ENCODE data around the gene GALNT14.

Gene GALNT14

GRCh38 chr2:31141443-31142085 is 3.3 kb upstream of the GALNT14 start:
- no peak for ATAC-seq
- TF ChIP-seq ZNF565 (CRISPR knock-in tag; conservative IDR thresholded peaks at IDR 0.05; ENCODE audit: low read depth) (no peak), BACH2 (CRISPR knock-in tag; IDR thresholded peaks at IDR 0.05; ENCODE audit: borderline replicate concordance) (no peak), ZC3H10 (CRISPR knock-in tag; IDR thresholded peaks at IDR 0.05) (no peak), ZFP30 (CRISPR knock-in tag; IDR thresholded peaks at IDR 0.05) (no peak), ZFP3 (CRISPR knock-in tag; IDR thresholded peaks at IDR 0.05) (no peak), ESRRG (CRISPR knock-in tag; IDR thresholded peaks at IDR 0.05) (no peak), ZNF70 (CRISPR knock-in tag; IDR thresholded peaks at IDR 0.05) (no peak), SNAI2 (CRISPR knock-in tag; IDR thresholded peaks at IDR 0.05) (no peak), GLIS3 (CRISPR knock-in tag; IDR thresholded peaks at IDR 0.05) (no peak), PPARA (CRISPR knock-in tag; IDR thresholded peaks at IDR 0.05; ENCODE audit: borderline replicate concordance) (no peak), TOX (CRISPR knock-in tag; IDR thresholded peaks at IDR 0.05; ENCODE audit: borderline replicate concordance) (no peak), CREB5 (CRISPR knock-in tag; IDR thresholded peaks at IDR 0.05; ENCODE audit: low read depth) (no peak)

- ATAC-seq = no peak
- no peak for TF ChIP-seq CSRNP3 (CRISPR knock-in tag; IDR thresholded peaks at IDR 0.05)
- no peak for TF ChIP-seq ARNTL (CRISPR knock-in tag; IDR thresholded peaks at IDR 0.05; ENCODE audit: borderline replicate concordance, low read depth)
- TF ChIP-seq ZNF70 (CRISPR knock-in tag; IDR thresholded peaks at IDR 0.05) = no peak
These were observed 1.9 kb upstream of the GALNT14 start for GRCh38 chr2:31140151-31140550.

GRCh38 chr2:31139671-31140070 is 1.4 kb upstream of the GALNT14 start:
- TF ChIP-seq PATZ1 (CRISPR knock-in tag; IDR thresholded peaks at IDR 0.05; ENCODE audit: borderline replicate concordance) (no peak), CSDC2 (CRISPR knock-in tag; IDR thresholded peaks at IDR 0.05) (no peak)
- ATAC-seq = no peak

GRCh38 chr2:31137211-31138036 is 816 bp downstream of the GALNT14 start:
- TF ChIP-seq CSRNP3 (CRISPR knock-in tag; IDR thresholded peaks at IDR 0.05) = no peak
- TF ChIP-seq ZFP3 (CRISPR knock-in tag; IDR thresholded peaks at IDR 0.05) = no peak
- no peak for TF ChIP-seq CSDC2 (CRISPR knock-in tag; IDR thresholded peaks at IDR 0.05)
- TF ChIP-seq ARNTL (CRISPR knock-in tag; IDR thresholded peaks at IDR 0.05; ENCODE audit: borderline replicate concordance, low read depth) = no peak
- no peak for TF ChIP-seq ZNF565 (CRISPR knock-in tag; conservative IDR thresholded peaks at IDR 0.05; ENCODE audit: low read depth)
- no peak for TF ChIP-seq OSR1 (CRISPR knock-in tag; IDR thresholded peaks at IDR 0.05)
- TF ChIP-seq TSHZ2 (CRISPR knock-in tag; IDR thresholded peaks at IDR 0.05) = no peak
- TF ChIP-seq GLIS3 (CRISPR knock-in tag; IDR thresholded peaks at IDR 0.05) = no peak
- no peak for TF ChIP-seq PPARA (CRISPR knock-in tag; IDR thresholded peaks at IDR 0.05; ENCODE audit: borderline replicate concordance)
- no peak for TF ChIP-seq ZNF8 (CRISPR knock-in tag; IDR thresholded peaks at IDR 0.05)
- no peak for TF ChIP-seq SNAI2 (CRISPR knock-in tag; IDR thresholded peaks at IDR 0.05)
- TF ChIP-seq PATZ1 (CRISPR knock-in tag; IDR thresholded peaks at IDR 0.05; ENCODE audit: borderline replicate concordance) = no peak
- no peak for TF ChIP-seq TOX (CRISPR knock-in tag; IDR thresholded peaks at IDR 0.05; ENCODE audit: borderline replicate concordance)
- no peak for TF ChIP-seq TCF4 (CRISPR knock-in tag; IDR thresholded peaks at IDR 0.05; ENCODE audit: borderline replicate concordance)
- TF ChIP-seq BACH2 (CRISPR knock-in tag; IDR thresholded peaks at IDR 0.05; ENCODE audit: borderline replicate concordance) = no peak
- TF ChIP-seq RARB (CRISPR knock-in tag; IDR thresholded peaks at IDR 0.05) = no peak
- TF ChIP-seq ISL1 (CRISPR knock-in tag; IDR thresholded peaks at IDR 0.05) = no peak
- no peak for TF ChIP-seq ZFP30 (CRISPR knock-in tag; IDR thresholded peaks at IDR 0.05)
- no peak for TF ChIP-seq ZC3H10 (CRISPR knock-in tag; IDR thresholded peaks at IDR 0.05)
- no peak for TF ChIP-seq ZNF70 (CRISPR knock-in tag; IDR thresholded peaks at IDR 0.05)
- peak; percentile 22 for ATAC-seq
